ENCODE data around the gene HAGH.
A peak's percentile ranks its signal among the peaks of the same experiment; 100 is the strongest.

The HAGH gene

DNA sequence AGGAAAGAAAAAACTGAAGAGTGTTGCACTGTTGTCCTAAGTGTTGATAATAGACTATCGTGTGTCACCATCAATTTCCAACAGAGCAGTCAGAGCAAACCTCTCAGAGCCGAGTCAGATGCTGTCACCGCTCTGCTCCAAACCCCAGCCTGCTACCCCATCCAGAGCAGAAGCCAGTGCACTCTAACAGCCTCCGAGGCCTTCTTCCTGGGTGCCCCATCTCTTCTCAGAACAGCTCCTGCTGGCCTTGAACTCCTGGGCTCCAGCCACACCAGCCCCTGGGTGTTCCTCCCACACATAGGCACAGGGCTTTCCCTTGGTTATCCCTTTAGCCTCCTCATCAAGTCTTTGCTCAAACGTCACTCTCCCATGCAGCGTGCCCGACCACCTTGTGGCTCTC, 24.4 kb upstream of the HAGH start:
- Mint-ChIP-seq H3K4me3 (no peak overlapping the region), H3K36me3 (ENCODE audit: low read depth) (no peaks in the 10 kb centered on the region), H3K4me1 (ENCODE audit: low read depth) (peaks cover 18% of the 10 kb centered on the region), H3K27me3 (peaks cover 6% of the 10 kb centered on the region), H3K27ac (no peak overlapping the region), H3K9me3 (no peaks in the 10 kb centered on the region)

DNA sequence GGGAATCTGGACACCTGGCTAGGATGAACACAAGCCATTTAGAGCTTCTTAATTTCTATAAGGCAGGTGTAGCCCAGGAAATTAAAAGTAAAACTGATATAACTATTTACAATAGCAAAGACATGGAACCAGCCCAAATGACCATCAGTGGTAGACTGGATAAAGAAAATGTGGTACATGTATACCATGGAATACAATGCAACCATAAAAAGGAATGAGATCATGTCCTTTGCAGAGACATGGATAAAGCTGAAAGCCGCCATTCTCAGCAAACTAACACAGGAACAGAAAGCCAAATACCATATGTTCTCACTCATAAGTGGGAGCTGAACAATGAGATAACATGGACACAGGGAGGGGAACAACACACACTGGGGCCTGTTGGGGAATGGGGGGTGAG, 19.8 kb upstream of the HAGH start:
- Mint-ChIP-seq H3K36me3 (ENCODE audit: low read depth) (no peaks in the 10 kb centered on the region), H3K4me1 (ENCODE audit: low read depth) (no peaks in the 10 kb centered on the region), H3K9me3 (no peaks in the 10 kb centered on the region), H3K27me3 (peaks cover 9% of the 10 kb centered on the region), H3K4me3 (no peak overlapping the region), H3K27ac (no peak overlapping the region)

GRCh38 chr16:1845985-1846384, 19.4 kb upstream of the HAGH start:
- H3K4me1 Mint-ChIP-seq (ENCODE audit: low read depth): no peaks in the 10 kb centered on the region
- no peak overlapping the region for H3K4me3 Mint-ChIP-seq
- no peak overlapping the region for H3K27ac Mint-ChIP-seq
- H3K27me3 Mint-ChIP-seq: peaks cover 9% of the 10 kb centered on the region
- no peaks in the 10 kb centered on the region for H3K9me3 Mint-ChIP-seq
- no peaks in the 10 kb centered on the region for H3K36me3 Mint-ChIP-seq (ENCODE audit: low read depth)

DNA sequence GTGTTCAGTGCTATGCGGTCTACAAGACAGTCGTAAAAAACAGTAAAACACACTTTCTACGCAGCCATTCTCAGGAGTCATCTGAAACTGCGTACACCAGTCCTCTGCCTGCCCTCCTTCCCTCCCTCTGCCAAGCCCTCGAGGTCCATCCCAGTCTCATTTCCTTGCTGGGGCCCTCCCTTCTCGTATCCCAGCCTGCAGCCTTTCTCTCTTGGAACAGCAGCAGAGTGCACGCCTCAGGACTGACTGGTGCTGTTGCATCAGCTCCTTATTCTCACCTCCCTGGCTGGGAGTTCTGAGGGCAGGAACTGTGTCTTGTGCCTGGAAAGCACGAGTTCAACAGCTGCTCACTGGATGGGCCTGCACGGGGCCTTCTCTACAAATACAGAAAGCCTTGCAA, 12.9 kb upstream of the HAGH start:
- Mint-ChIP-seq H3K27ac (no peak overlapping the region), H3K4me3 (no peak overlapping the region), H3K36me3 (ENCODE audit: low read depth) (no peaks in the 10 kb centered on the region)

GRCh38 chr16:1834096-1834495, 7.5 kb upstream of the HAGH start:
- H3K4me1 Mint-ChIP-seq (ENCODE audit: low read depth): peaks cover 10% of the 10 kb centered on the region

More for the DNA sequence above, 12.9 kb upstream of the HAGH start:
- no peaks in the 10 kb centered on the region for H3K4me1 Mint-ChIP-seq (ENCODE audit: low read depth)
- H3K27me3 Mint-ChIP-seq: no peaks in the 10 kb centered on the region
- no peaks in the 10 kb centered on the region for H3K9me3 Mint-ChIP-seq

DNA sequence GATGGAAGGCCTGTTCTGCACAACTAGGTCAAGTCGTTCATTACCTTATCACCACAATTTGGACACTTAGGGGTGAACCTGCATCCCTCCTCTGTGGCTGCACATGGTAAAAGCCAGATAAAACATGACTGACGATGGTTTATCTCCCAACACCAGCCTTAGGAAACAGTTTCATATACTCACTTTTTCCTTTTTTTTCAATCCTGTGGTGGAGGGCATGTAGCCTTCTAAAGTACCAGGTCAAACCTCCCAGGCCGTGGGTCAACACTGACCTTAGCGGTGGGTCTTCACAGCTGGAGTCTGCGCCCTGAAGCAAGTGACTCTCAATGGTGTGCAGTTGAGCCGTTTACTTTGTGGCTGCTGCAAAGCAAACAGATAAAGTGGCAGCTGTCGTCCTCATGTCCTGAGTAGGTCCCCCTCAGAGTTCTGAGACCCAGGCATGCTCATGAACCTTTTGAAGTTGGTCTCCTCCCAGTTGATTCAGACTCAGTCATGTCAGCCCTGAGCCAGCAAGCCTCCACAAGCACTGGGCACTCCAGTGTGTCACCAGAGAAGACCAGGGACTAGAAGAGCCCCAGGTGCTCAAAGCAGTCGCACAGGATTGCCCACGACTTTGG, 6.3 kb upstream of the HAGH start:
- no peak overlapping the region for H3K4me3 Mint-ChIP-seq
- no peak overlapping the region for H3K27ac Mint-ChIP-seq
- H3K9me3 Mint-ChIP-seq: no peaks in the 10 kb centered on the region
- H3K27me3 Mint-ChIP-seq: no peaks in the 10 kb centered on the region
- H3K36me3 Mint-ChIP-seq (ENCODE audit: low read depth): peaks cover 4% of the 10 kb centered on the region
- H3K4me1 Mint-ChIP-seq (ENCODE audit: low read depth): peaks cover 21% of the 10 kb centered on the region

More at GRCh38 chr16:1834096-1834495, 7.5 kb upstream of the HAGH start:
- H3K9me3 Mint-ChIP-seq: no peaks in the 10 kb centered on the region
- no peak overlapping the region for H3K27ac Mint-ChIP-seq
- H3K36me3 Mint-ChIP-seq (ENCODE audit: low read depth): peaks cover 4% of the 10 kb centered on the region
- no peaks in the 10 kb centered on the region for H3K27me3 Mint-ChIP-seq
- H3K4me3 Mint-ChIP-seq: no peak overlapping the region

- H3K27ac Mint-ChIP-seq: no peak overlapping the region
- no peaks in the 10 kb centered on the region for H3K9me3 Mint-ChIP-seq
- H3K4me3 Mint-ChIP-seq: no peak overlapping the region
- H3K27me3 Mint-ChIP-seq: no peaks in the 10 kb centered on the region
- peaks cover 27% of the 10 kb centered on the region for H3K4me1 Mint-ChIP-seq (ENCODE audit: low read depth)
- H3K36me3 Mint-ChIP-seq (ENCODE audit: low read depth): peaks cover 4% of the 10 kb centered on the region
These were observed 4.8 kb upstream of the HAGH start for GRCh38 chr16:1831186-1832075.

GRCh38 chr16:1830213-1830612, 3.6 kb upstream of the HAGH start:
- H3K27ac Mint-ChIP-seq: no peak overlapping the region
- H3K4me1 Mint-ChIP-seq (ENCODE audit: low read depth): peaks cover 34% of the 10 kb centered on the region
- H3K4me3 Mint-ChIP-seq: no peak overlapping the region

DNA sequence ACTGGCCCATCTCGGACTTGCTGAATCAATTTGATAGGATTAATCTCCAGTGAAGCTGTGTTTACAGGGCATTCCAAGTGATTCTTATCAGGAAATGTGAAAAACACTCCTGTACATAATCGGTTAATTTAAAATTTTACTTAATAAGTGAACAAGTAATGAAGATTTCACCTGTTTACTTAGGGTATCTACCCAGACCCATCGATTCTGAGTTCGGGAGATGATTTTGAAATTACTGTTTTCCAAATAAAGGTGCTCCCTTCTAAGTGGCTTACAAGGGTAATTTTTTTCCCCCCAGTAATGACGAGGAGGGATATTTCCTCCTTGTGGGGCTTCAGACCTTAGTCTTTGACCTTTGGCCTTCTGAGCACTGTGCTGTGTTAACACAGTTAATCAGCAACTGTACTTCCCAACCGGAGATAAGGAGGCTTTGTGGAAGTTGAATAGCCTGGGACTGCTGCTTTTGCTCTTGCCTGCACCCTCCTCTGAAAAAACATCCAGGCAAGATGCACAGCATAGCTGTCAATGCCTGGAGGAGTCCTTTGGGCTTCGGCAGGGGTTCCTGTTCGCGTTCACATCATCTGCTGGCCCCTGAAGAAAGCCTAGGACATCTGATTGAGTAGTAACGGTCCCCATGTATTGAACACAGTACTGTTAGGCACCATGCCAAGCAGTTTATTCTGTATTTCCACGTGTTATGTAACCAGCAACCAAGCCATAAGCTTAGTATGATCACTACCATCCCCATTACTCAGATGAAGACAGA, 2.2 kb upstream of the HAGH start:
- Mint-ChIP-seq H3K36me3 (ENCODE audit: low read depth) (peaks cover 4% of the 10 kb centered on the region), H3K4me3 (peak overlapping the region; percentile 88), H3K9me3 (no peaks in the 10 kb centered on the region), H3K4me1 (ENCODE audit: low read depth) (peaks cover 46% of the 10 kb centered on the region), H3K27ac (no peak overlapping the region), H3K27me3 (no peaks in the 10 kb centered on the region)

More at GRCh38 chr16:1830213-1830612, 3.6 kb upstream of the HAGH start:
- H3K36me3 Mint-ChIP-seq (ENCODE audit: low read depth): peaks cover 4% of the 10 kb centered on the region
- H3K9me3 Mint-ChIP-seq: no peaks in the 10 kb centered on the region
- no peaks in the 10 kb centered on the region for H3K27me3 Mint-ChIP-seq

GRCh38 chr16:1825864-1826690, 548 bp downstream of the HAGH start:
- Mint-ChIP-seq H3K4me1 (ENCODE audit: low read depth) (peaks cover 48% of the 10 kb centered on the region), H3K9me3 (no peaks in the 10 kb centered on the region), H3K36me3 (ENCODE audit: low read depth) (no peaks in the 10 kb centered on the region), H3K27me3 (no peaks in the 10 kb centered on the region), H3K4me3 (peak overlapping the region; percentile 82), H3K27ac (peak overlapping the region; percentile 76)

DNA sequence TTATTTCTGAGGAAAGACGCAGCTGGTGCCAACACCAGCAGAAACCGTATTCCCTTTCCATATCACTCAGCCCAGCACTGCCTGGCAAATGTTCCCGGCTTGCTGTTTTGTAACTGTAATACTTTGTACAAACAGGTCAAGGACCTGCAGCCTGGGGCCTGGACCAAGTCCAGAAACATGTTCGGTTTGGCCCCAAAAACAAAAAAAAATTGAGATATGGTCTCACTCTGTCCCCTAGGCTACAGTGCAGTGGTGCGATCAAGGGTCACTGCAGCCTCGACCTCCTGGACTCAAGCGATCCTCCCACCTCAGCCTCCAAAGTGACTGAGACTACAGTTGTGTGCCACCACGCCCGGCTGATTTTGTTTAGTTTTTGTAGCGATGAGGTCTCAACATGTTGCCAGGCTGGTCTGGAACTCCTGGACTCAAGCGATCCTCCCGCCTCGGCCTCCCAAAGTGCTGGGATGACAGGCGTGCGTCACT, 1.2 kb downstream of the HAGH start:
- H3K36me3 Mint-ChIP-seq (ENCODE audit: low read depth): no peaks in the 10 kb centered on the region
- peak overlapping the region; percentile 76 for H3K27ac Mint-ChIP-seq
- H3K9me3 Mint-ChIP-seq: no peaks in the 10 kb centered on the region
- peak overlapping the region; percentile 82 for H3K4me3 Mint-ChIP-seq
- H3K4me1 Mint-ChIP-seq (ENCODE audit: low read depth): peaks cover 48% of the 10 kb centered on the region
- no peaks in the 10 kb centered on the region for H3K27me3 Mint-ChIP-seq

DNA sequence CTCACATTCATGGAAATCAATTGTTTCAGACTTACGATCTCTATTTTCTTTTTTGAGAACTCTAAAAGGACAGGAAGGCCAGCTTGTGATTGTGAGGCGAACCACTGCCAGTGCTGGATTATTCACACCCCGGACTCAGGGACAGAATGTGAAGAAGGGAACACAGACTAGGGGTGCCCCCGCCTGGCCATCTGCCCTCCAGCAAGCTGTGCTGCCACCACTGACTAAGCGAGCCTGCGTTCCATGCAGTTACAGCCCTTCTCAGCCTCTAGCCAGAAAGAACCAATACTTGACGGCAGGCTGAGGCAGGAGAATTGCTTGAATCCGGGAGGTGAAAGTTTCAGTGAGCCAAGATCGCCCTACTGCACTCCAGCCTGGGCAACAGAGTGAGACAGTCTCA, 2.8 kb downstream of the HAGH start:
- Mint-ChIP-seq H3K4me1 (ENCODE audit: low read depth) (peaks cover 35% of the 10 kb centered on the region), H3K36me3 (ENCODE audit: low read depth) (no peaks in the 10 kb centered on the region), H3K27ac (no peak overlapping the region), H3K9me3 (no peaks in the 10 kb centered on the region), H3K27me3 (no peaks in the 10 kb centered on the region), H3K4me3 (no peak overlapping the region)

DNA sequence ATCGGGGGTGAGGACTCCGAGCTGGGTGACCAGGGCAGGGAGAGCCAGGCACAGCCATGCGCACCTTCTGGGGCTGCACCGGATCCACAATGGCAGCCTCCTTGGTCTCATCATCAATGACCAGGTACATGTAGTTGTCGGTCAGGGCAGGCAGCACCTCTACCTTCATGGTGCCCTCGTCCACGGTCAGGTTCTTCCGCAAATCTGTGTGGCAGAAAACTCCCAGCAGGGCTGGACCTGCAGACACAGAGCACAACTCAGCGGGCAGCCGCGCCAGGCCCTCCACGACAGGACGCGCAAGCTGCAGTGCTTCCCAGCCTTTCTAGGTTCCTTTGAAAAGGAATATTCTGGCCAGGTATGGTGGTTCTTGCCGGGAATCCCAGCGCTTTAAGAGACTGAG, 3.8 kb downstream of the HAGH start:
- H3K4me1 Mint-ChIP-seq (ENCODE audit: low read depth): peaks cover 27% of the 10 kb centered on the region
- H3K4me3 Mint-ChIP-seq: no peak overlapping the region
- H3K27ac Mint-ChIP-seq: no peak overlapping the region
- H3K9me3 Mint-ChIP-seq: no peaks in the 10 kb centered on the region
- no peaks in the 10 kb centered on the region for H3K36me3 Mint-ChIP-seq (ENCODE audit: low read depth)
- no peaks in the 10 kb centered on the region for H3K27me3 Mint-ChIP-seq

DNA sequence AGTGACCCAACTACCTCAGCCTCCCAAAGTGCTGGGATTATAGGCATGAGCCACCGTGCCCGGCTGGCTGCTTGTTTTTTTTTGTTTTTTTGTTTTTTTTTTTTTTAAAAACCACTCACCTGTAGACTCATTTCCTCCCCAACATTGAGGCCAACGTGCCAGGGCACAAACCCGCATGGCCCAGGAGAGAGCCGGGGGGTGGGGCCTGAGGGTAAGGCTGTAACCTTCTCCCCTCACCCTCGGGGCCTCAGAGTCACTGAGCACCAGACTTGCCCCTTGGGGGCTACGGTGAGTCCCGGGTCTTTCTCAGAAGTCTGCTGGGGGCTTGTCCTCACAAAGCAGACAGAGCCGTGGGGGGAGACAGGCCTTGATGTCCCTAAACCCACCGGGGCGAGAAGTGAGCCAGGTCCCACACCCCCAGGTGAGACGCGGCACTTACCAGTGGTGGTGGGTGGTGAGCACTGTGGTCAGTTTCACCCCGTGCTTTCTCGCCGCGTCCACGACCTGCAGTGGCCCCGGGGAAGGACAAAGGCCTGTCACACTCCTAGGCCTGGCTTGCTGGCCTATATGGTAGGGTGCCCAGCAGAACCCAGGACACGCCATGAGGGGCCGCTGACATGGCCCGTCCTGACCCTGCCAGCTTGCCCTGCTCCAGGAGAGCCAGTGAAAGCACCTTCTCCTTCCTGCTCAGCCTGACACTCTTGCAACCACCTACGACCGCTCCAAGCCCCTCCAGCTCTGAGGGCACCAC, 4.6 kb downstream of the HAGH start:
- Mint-ChIP-seq H3K4me3 (no peak overlapping the region), H3K27ac (no peak overlapping the region), H3K9me3 (no peaks in the 10 kb centered on the region), H3K36me3 (ENCODE audit: low read depth) (no peaks in the 10 kb centered on the region), H3K4me1 (ENCODE audit: low read depth) (peaks cover 21% of the 10 kb centered on the region), H3K27me3 (no peaks in the 10 kb centered on the region)
